M059J (cell line): ENCODE measurements around the gene C5orf24. TPM values are rescaled to one million over a fixed set of nuclear protein-coding genes. Genes with fewer than 3 reads are reported as not detected.
A peak's percentile ranks its signal among the peaks of the same experiment; 100 is the strongest.
"Not testable (repeated sequence)": the region's sequence is repeated elsewhere in the genome, so short reads cannot be mapped to it uniquely, and the experiment has no call there.

Experiments
- DNase-seq: peaks from one replicate; pipeline ENCODE4 v3.0.0-alpha.2; 2012; ENCODE audit warnings: low read depth
- total RNA-seq: library from RNA; depleted of rRNA; stranded (reverse); fragments of >200 nt; shearing (Covaris generic); gene quantifications from 2 replicates; pipeline ENCODE4 v1.2.3, GENCODE V29; 2014; rRNA removed

The C5orf24 gene
- 39.2 and 44.3 TPM in 2 replicates for total RNA-seq

- DNase-seq: peak; percentile 93
Observed at GRCh38 chr5:134845852-134846640, at the start of gene C5orf24. Gene C5orf24 (plus strand): TSS chr5:134845968. CDS start chr5:134854901, 8,933 bp downstream.

GRCh38 chr5:134798468-134798867 is 47.3 kb upstream of the C5orf24 start:
- no peak for DNase-seq

- DNase-seq: no peak
Observed at GRCh38 chr5:134803821-134804220, 41.9 kb upstream of the C5orf24 start.

- no peak for DNase-seq
Observed at GRCh38 chr5:134813407-134813806, 32.4 kb upstream of the C5orf24 start.

- no peak for DNase-seq
Observed at GRCh38 chr5:134813827-134814226, 31.9 kb upstream of the C5orf24 start.

- DNase-seq: no peak
Observed at GRCh38 chr5:134817006-134817405, 28.8 kb upstream of the C5orf24 start.

GRCh38 chr5:134818776-134819175 is 27.0 kb upstream of the C5orf24 start:
- no peak for DNase-seq

GRCh38 chr5:134819407-134819963 is 26.3 kb upstream of the C5orf24 start:
- DNase-seq: no peak

- no peak for DNase-seq
Observed at GRCh38 chr5:134821841-134822240, 23.9 kb upstream of the C5orf24 start.

GRCh38 chr5:134824681-134825080 is 21.1 kb upstream of the C5orf24 start:
- no peak for DNase-seq

- DNase-seq: no peak
Observed at GRCh38 chr5:134825212-134825611, 20.6 kb upstream of the C5orf24 start.

- no peak for DNase-seq
Observed at GRCh38 chr5:134833340-134834032, 12.3 kb upstream of the C5orf24 start.

- DNase-seq: no peak
Observed at GRCh38 chr5:134835623-134836022, 10.1 kb upstream of the C5orf24 start.

GRCh38 chr5:134837530-134838181 is 8.1 kb upstream of the C5orf24 start:
- DNase-seq: peak; percentile 17

- DNase-seq: not testable (repeated sequence)
Observed at GRCh38 chr5:134838361-134838760, 7.4 kb upstream of the C5orf24 start.

GRCh38 chr5:134840811-134841210 is 5.0 kb upstream of the C5orf24 start:
- DNase-seq: peak; percentile 50

GRCh38 chr5:134844252-134844651 is 1.5 kb upstream of the C5orf24 start:
- no peak for DNase-seq

- no peak for DNase-seq
Observed at GRCh38 chr5:134845335-134845851, 375 bp upstream of the C5orf24 start.

GRCh38 chr5:134846641-134846960 is 833 bp downstream of the C5orf24 start:
- peak; percentile 34 for DNase-seq

- not testable (repeated sequence) for DNase-seq
Observed at GRCh38 chr5:134849434-134849933, 3.7 kb downstream of the C5orf24 start.

GRCh38 chr5:134851307-134851923 is 5.6 kb downstream of the C5orf24 start:
- DNase-seq: peak; percentile 57
